Activated CD4-positive, alpha-beta memory T cell treated with anti-CD3 and anti-CD28 coated beads for 36 hours (primary cell): Measurements from ENCODE around the gene NLRP10. TPM values are rescaled to one million over a fixed set of nuclear protein-coding genes. Genes with fewer than 3 reads are reported as not detected.

Source experiments
- CTCF ChIA-PET: fragments of 350-600 bp; sonication (Branson Sonifier 250); formaldehyde crosslinking; loops from one replicate; lab custom pipeline; 2021; ENCODE audit warnings: antibody characterized with exemption, inconsistent platforms; lab: Charles Lee
- POLR2A ChIA-PET: fragments of 350-600 bp; sonication (Branson Sonifier 250); formaldehyde crosslinking; loops from one replicate; lab custom pipeline; 2021; ENCODE audit warnings: antibody characterized with exemption; lab: Charles Lee
- DNase-seq: peaks from one replicate; pipeline ENCODE4 v3.0.0-alpha.2; 2020
- H3K27ac Mint-ChIP-seq: one replicate; pipeline ENCODE4 v1.8.0; 2021; ENCODE audit warnings: mixed read lengths
- H3K27me3 Mint-ChIP-seq: one replicate; pipeline ENCODE4 v1.8.0; 2021; ENCODE audit warnings: mixed read lengths
- H3K36me3 Mint-ChIP-seq: one replicate; pipeline ENCODE4 v1.8.0; 2021; ENCODE audit warnings: mixed read lengths
- H3K4me1 Mint-ChIP-seq: one replicate; pipeline ENCODE4 v1.8.0; 2021; ENCODE audit warnings: low read depth, mixed read lengths
- H3K4me3 Mint-ChIP-seq: one replicate; pipeline ENCODE4 v1.8.0; 2021; ENCODE audit warnings: mild to moderate bottlenecking, mixed read lengths
- H3K9me3 Mint-ChIP-seq: one replicate; pipeline ENCODE4 v1.8.0; 2021; ENCODE audit warnings: mixed read lengths
- intact Hi-C: fragments of 100-400 bp; cut with micrococcal nuclease; formaldehyde crosslinking; loops from one replicate; pipeline ENCODE4 v1.15.1; 2023
- total RNA-seq, 2 experiments: library from RNA; stranded (reverse); gene quantifications; one replicate each; pipeline ENCODE4 v1.2.3, GENCODE V29; 2021

NLRP10 gene, protein sequence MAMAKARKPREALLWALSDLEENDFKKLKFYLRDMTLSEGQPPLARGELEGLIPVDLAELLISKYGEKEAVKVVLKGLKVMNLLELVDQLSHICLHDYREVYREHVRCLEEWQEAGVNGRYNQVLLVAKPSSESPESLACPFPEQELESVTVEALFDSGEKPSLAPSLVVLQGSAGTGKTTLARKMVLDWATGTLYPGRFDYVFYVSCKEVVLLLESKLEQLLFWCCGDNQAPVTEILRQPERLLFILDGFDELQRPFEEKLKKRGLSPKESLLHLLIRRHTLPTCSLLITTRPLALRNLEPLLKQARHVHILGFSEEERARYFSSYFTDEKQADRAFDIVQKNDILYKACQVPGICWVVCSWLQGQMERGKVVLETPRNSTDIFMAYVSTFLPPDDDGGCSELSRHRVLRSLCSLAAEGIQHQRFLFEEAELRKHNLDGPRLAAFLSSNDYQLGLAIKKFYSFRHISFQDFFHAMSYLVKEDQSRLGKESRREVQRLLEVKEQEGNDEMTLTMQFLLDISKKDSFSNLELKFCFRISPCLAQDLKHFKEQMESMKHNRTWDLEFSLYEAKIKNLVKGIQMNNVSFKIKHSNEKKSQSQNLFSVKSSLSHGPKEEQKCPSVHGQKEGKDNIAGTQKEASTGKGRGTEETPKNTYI
- not detected for total RNA-seq

- no peak within 1 kb of the TSS for H3K4me3 Mint-ChIP-seq
- intact Hi-C loops = no loop called here
- no peaks in the 10 kb centered on the region for H3K36me3 Mint-ChIP-seq
- ChIA-PET POLR2A (no interaction called here), CTCF (no interaction called here)
- DNase-seq = no peak
- H3K9me3 Mint-ChIP-seq = no peaks in the 10 kb centered on the region
- H3K27ac Mint-ChIP-seq = no peak within 1 kb of the TSS
- H3K4me1 Mint-ChIP-seq = no peaks in the 10 kb centered on the region
- peaks cover 9% of the 10 kb centered on the region for H3K27me3 Mint-ChIP-seq
Observed at GRCh38 chr11:7965386-7965785, at the start of gene NLRP10. Gene NLRP10 (minus strand): TSS chr11:7965447. CDS start chr11:7963495, 1,952 bp downstream.

DNA sequence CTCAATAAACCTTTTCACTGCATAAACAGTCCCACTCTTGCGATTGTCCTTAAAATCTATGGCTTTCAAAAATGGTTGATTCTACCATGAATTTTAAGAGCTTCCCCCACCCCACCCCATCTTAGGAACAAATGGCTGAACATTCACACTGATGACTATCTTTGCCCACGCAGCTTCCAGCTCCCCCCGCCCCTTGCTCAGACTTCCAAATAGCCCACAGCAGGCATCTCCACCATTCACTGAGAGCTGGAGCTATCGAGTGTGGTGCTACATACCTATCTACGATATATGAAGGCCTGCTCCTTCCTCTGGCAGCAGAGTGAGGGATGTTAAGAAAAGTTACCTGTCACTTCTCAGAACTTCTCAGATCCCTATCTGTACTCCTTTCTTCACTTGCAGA, 48.6 kb upstream of the NLRP10 start:
- ChIA-PET CTCF (interaction anchor here (2.4 to 4.6 kb wide), 2 partner anchors 20 to 27 kb away, joined by 9 to 26 read pairs; partner anchors contain the start of gene EIF3F), POLR2A (no interaction called here)
- Mint-ChIP-seq H3K4me3 (no peak overlapping the region), H3K4me1 (peaks cover 4% of the 10 kb centered on the region), H3K9me3 (no peaks in the 10 kb centered on the region), H3K27ac (no peak overlapping the region), H3K27me3 (peaks cover 9% of the 10 kb centered on the region), H3K36me3 (no peaks in the 10 kb centered on the region)
- no peak for DNase-seq
- intact Hi-C loops = no loop called here

DNA sequence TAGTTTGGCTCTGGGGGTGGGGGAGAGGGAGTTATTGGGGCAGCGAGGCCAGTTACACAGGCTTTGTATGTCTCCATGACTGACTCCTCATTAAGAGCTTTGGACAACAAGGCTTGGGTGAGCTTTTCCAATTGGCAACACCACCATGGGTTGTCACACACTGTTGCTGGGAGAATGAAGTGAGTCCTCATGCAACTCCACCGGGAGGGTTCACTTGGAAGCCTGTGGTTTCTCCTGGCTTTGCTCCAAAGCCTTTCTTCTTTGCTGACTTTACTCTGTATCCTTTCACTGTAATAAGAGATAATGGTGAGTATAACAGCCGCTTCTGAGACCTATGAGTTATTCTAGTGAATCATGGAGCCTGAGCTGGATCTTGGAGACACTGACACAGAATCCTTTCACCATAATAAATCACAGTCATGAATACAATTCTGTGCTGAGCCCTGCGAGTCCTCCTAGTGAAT, 46.8 kb upstream of the NLRP10 start:
- H3K4me1 Mint-ChIP-seq = no peaks in the 10 kb centered on the region
- POLR2A ChIA-PET = no interaction called here

DNA sequence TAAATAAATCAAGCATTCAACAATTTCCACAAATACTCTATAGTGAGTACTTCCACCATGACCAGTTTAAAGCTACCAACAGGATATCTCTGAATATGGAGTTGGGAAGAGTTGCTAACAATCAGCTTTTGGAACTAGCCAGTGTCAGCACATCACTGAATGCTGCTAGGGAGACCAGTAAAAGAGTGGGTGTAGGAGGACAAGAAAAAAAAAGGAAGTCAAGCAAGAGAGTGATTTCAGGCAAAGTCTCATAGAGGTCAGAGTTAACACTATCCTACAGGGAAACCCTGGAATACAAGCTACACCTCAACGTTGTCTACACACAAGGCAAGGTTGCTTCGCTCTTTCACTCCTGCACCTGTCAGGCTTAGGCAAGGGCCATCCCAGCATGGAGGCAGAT, 46.1 kb upstream of the NLRP10 start:
- Mint-ChIP-seq H3K27me3 (no peaks in the 10 kb centered on the region), H3K9me3 (no peaks in the 10 kb centered on the region), H3K4me1 (no peaks in the 10 kb centered on the region), H3K4me3 (no peak overlapping the region), H3K27ac (no peak overlapping the region), H3K36me3 (no peaks in the 10 kb centered on the region)
- ChIA-PET POLR2A (no interaction called here), CTCF (interaction anchor here (0.7 to 11.0 kb wide), 3 partner anchors 22 to 84 kb away, joined by 3 to 437 read pairs (median 11); no protein-coding TSS in a partner anchor)
- no peak for DNase-seq
- intact Hi-C loops = no loop called here

More for the DNA sequence above, 46.8 kb upstream of the NLRP10 start:
- no peaks in the 10 kb centered on the region for H3K36me3 Mint-ChIP-seq
- H3K27ac Mint-ChIP-seq = no peak overlapping the region
- intact Hi-C loops = no loop called here
- no peaks in the 10 kb centered on the region for H3K9me3 Mint-ChIP-seq
- H3K4me3 Mint-ChIP-seq = no peak overlapping the region
- H3K27me3 Mint-ChIP-seq = no peaks in the 10 kb centered on the region
- CTCF ChIA-PET = interaction anchor here (0.7 to 11.0 kb wide), 3 partner anchors 21 to 84 kb away, joined by 3 to 437 read pairs (median 3); partner anchors contain the start of gene EIF3F
- no peak for DNase-seq

- H3K27ac Mint-ChIP-seq = no peak overlapping the region
- CTCF ChIA-PET = interaction anchor here (1.8 to 11.0 kb wide), 2 partner anchors 24 to 86 kb away, joined by 11 to 437 read pairs; no protein-coding TSS in a partner anchor
- no peaks in the 10 kb centered on the region for H3K4me1 Mint-ChIP-seq
- H3K27me3 Mint-ChIP-seq = peaks cover 1% of the 10 kb centered on the region
- H3K36me3 Mint-ChIP-seq = no peaks in the 10 kb centered on the region
- no peak for DNase-seq
- H3K4me3 Mint-ChIP-seq = no peak overlapping the region
- intact Hi-C loops = no loop called here
- POLR2A ChIA-PET = no interaction called here
- no peaks in the 10 kb centered on the region for H3K9me3 Mint-ChIP-seq
Observed at GRCh38 chr11:8009856-8010255, 44.6 kb upstream of the NLRP10 start.

- Mint-ChIP-seq H3K4me1 (peaks cover 3% of the 10 kb centered on the region), H3K27me3 (peaks cover 1% of the 10 kb centered on the region), H3K4me3 (no peak overlapping the region), H3K27ac (no peak overlapping the region), H3K36me3 (no peaks in the 10 kb centered on the region), H3K9me3 (no peaks in the 10 kb centered on the region)
- ChIA-PET CTCF (interaction anchor here (0.9 to 11.0 kb wide), 4 partner anchors 9 to 87 kb away, joined by 3 to 437 read pairs (median 19); partner anchors contain the start of gene EIF3F), POLR2A (no interaction called here)
- DNase-seq = no peak
- intact Hi-C loops = no loop called here
Observed at GRCh38 chr11:8008212-8008611, 43.0 kb upstream of the NLRP10 start.

DNA sequence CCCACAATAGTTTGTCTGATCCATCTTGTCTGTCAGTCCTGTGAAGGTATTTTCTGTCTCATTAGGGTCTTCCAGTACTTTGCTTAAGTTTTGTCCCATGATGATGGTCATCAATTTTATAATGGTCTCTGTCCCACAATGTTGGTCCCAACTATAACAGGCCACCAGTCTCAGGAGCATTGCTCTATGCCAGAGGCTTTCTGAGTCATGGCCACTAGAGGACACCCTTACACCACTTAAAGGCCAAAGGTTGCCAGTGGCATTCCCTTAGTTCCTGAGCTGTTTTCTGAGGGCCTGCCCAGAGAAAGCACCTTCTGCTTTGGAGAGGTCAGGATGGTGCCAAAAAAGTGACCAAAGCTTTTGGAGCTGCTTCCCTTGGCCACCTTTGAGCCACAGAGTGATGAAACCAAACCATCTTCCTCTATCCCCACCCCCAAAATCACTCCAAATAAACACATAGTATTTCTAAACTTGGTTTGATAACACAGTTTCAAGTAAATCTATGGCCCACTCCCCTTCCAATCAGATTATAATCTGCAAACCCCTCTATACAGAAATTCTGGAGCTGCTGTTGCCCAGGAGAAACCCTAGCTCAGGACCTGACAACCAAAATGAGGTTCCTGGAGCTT, 41.2 kb upstream of the NLRP10 start:
- intact Hi-C loops = loop anchor here (1.0 to 2.0 kb wide), 3 partner anchors 26 to 93 kb away; no protein-coding TSS in a partner anchor
- H3K27ac Mint-ChIP-seq = no peak overlapping the region
- no peak overlapping the region for H3K4me3 Mint-ChIP-seq
- peaks cover 5% of the 10 kb centered on the region for H3K4me1 Mint-ChIP-seq
- no peaks in the 10 kb centered on the region for H3K36me3 Mint-ChIP-seq
- peak; percentile 59 for DNase-seq
- no peaks in the 10 kb centered on the region for H3K9me3 Mint-ChIP-seq
- H3K27me3 Mint-ChIP-seq = peaks cover 1% of the 10 kb centered on the region
- POLR2A ChIA-PET = interaction anchor here (0.8 to 1.6 kb wide), 2 partner anchors 19 to 92 kb away, joined by 3 to 6 read pairs; partner anchors contain the start of gene EIF3F
- CTCF ChIA-PET = interaction anchor here (0.6 to 11.0 kb wide), 32 partner anchors 8 to 561 kb away, joined by 3 to 437 read pairs (median 4); partner anchors contain the start of genes EIF3F and LMO1

- ChIA-PET POLR2A (interaction anchor here (1.6 kb wide), 1 partner anchor 93 kb away, joined by 6 read pairs; no protein-coding TSS in a partner anchor), CTCF (interaction anchor here (0.7 to 11.0 kb wide), 16 partner anchors 12 to 562 kb away, joined by 3 to 437 read pairs (median 4); partner anchors contain the start of gene EIF3F)
- Mint-ChIP-seq H3K27me3 (peaks cover 1% of the 10 kb centered on the region), H3K36me3 (no peaks in the 10 kb centered on the region), H3K4me1 (peaks cover 5% of the 10 kb centered on the region), H3K9me3 (no peaks in the 10 kb centered on the region), H3K4me3 (no peak overlapping the region), H3K27ac (no peak overlapping the region)
- intact Hi-C loops = no loop called here
- DNase-seq = no peak
Observed at GRCh38 chr11:8005556-8005955, 40.3 kb upstream of the NLRP10 start.

DNA sequence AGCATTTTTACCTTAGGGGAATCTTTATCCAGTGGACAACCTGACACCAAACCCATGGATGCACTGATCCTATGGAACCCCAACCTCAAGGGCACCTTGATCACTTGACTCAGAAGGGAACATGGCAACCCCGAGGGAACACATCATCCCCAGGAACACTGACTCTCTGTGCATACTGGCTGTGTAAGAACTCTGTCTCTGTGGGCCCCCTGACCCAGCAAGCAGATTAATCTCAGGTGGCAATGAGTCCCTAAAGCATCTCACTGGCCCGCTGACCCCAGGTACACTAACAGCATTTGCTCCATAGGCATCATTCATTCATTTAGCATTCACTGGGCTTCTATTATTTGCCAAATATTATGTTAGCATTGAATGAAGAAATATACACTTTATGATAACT, 38.8 kb upstream of the NLRP10 start:
- Mint-ChIP-seq H3K4me1 (peaks cover 5% of the 10 kb centered on the region), H3K4me3 (no peak overlapping the region), H3K9me3 (no peaks in the 10 kb centered on the region), H3K27me3 (peaks cover 1% of the 10 kb centered on the region), H3K36me3 (peaks cover 5% of the 10 kb centered on the region), H3K27ac (no peak overlapping the region)
- DNase-seq = no peak
- intact Hi-C loops = no loop called here
- ChIA-PET CTCF (interaction anchor here (0.6 to 11.0 kb wide), 3 partner anchors 43 to 259 kb away, joined by 3 to 437 read pairs (median 4); no protein-coding TSS in a partner anchor), POLR2A (no interaction called here)

DNA sequence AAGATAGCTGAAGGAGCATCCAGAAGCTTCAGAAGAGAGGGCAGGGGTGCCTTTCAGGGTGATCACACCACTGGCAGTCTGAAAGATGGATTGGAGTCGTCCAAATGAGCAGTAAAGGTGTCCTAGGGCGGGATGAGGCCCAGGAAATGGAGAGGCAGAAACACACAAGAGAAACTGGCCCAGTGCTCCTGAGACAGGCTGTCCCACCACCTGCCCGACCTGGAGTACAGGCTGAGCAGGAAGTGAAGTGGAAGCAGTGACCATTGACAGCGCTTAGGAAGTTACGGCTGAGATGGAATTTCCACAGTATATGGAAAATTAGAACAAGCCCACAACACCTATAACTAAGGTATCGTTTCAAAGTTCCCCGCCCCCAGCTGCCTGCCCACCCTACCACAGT, 37.9 kb upstream of the NLRP10 start:
- H3K27ac Mint-ChIP-seq = no peak overlapping the region

GRCh38 chr11:8002676-8003075, 37.4 kb upstream of the NLRP10 start:
- peaks cover 5% of the 10 kb centered on the region for H3K4me1 Mint-ChIP-seq
- ChIA-PET CTCF (interaction anchor here (0.9 to 11.0 kb wide), 2 partner anchors 16 to 93 kb away, joined by 4 to 437 read pairs; partner anchors contain the start of gene EIF3F), POLR2A (interaction anchor here (1.3 kb wide), 1 partner anchor 16 kb away, joined by 3 read pairs; the partner anchor contains the start of gene EIF3F)
- H3K27ac Mint-ChIP-seq = no peak overlapping the region
- peaks cover 9% of the 10 kb centered on the region for H3K36me3 Mint-ChIP-seq
- no peak overlapping the region for H3K4me3 Mint-ChIP-seq
- H3K27me3 Mint-ChIP-seq = peaks cover 1% of the 10 kb centered on the region
- intact Hi-C loops = no loop called here
- no peak for DNase-seq
- no peaks in the 10 kb centered on the region for H3K9me3 Mint-ChIP-seq

More for the DNA sequence above, 37.9 kb upstream of the NLRP10 start:
- CTCF ChIA-PET = interaction anchor here (11.0 kb wide), 1 partner anchor 93 kb away, joined by 437 read pairs; no protein-coding TSS in a partner anchor
- intact Hi-C loops = no loop called here
- Mint-ChIP-seq H3K27me3 (peaks cover 1% of the 10 kb centered on the region), H3K9me3 (no peaks in the 10 kb centered on the region), H3K4me1 (peaks cover 5% of the 10 kb centered on the region), H3K36me3 (peaks cover 8% of the 10 kb centered on the region), H3K4me3 (no peak overlapping the region)
- POLR2A ChIA-PET = interaction anchor here (1.3 kb wide), 1 partner anchor 16 kb away, joined by 3 read pairs; the partner anchor contains the start of gene EIF3F
- DNase-seq = no peak
